Measurements from ENCODE around the gene UBTD2. TPM values are rescaled to one million over a fixed set of nuclear protein-coding genes. Genes with fewer than 3 reads are reported as not detected.
"Not testable (repeated sequence)": the region's sequence is repeated elsewhere in the genome, so short reads cannot be mapped to it uniquely, and the experiment has no call there.

Gene UBTD2
- total RNA-seq, 2 donors from 2014 or later, result 3.5 to 3.9 TPM

- ATAC-seq (no peak), DNase-seq (no peak)
- Mint-ChIP-seq H3K27ac (no peak overlapping the region), H3K4me3 (no peak overlapping the region), H3K4me1 (no peaks in the 10 kb centered on the region), H3K36me3 (ENCODE audit: low read depth) (no peaks in the 10 kb centered on the region), H3K27me3 (peaks cover 15% of the 10 kb centered on the region)
- H3K9me3 ChIP-seq (ENCODE audit: control insufficient read depth, low read length, poor library complexity, severe bottlenecking), result peaks cover 5% of the 10 kb centered on the region
Observed at GRCh38 chr5:172303572-172304335, 20.2 kb upstream of the UBTD2 start.

- ATAC-seq, result no peak
- peaks cover 5% of the 10 kb centered on the region for H3K9me3 ChIP-seq (ENCODE audit: control insufficient read depth, low read length, poor library complexity, severe bottlenecking)
- Mint-ChIP-seq H3K36me3 (ENCODE audit: low read depth) (no peaks in the 10 kb centered on the region), H3K27ac (no peak overlapping the region), H3K27me3 (peaks cover 15% of the 10 kb centered on the region), H3K4me1 (no peaks in the 10 kb centered on the region), H3K4me3 (no peak overlapping the region)
- no peak for DNase-seq
Observed at GRCh38 chr5:172303162-172303561, 19.6 kb upstream of the UBTD2 start.

- no peaks in the 10 kb centered on the region for H3K4me1 Mint-ChIP-seq
- DNase-seq (no peak), ATAC-seq (no peak)
- no peaks in the 10 kb centered on the region for H3K36me3 Mint-ChIP-seq (ENCODE audit: low read depth)
- no peak overlapping the region for H3K27ac Mint-ChIP-seq
- peaks cover 5% of the 10 kb centered on the region for H3K9me3 ChIP-seq (ENCODE audit: control insufficient read depth, low read length, poor library complexity, severe bottlenecking)
- H3K27me3 Mint-ChIP-seq, result peaks cover 15% of the 10 kb centered on the region
- no peak overlapping the region for H3K4me3 Mint-ChIP-seq
Observed at GRCh38 chr5:172302047-172302710, 18.6 kb upstream of the UBTD2 start.

- H3K27ac Mint-ChIP-seq, result no peak overlapping the region
Observed at GRCh38 chr5:172299916-172300439, 16.4 kb upstream of the UBTD2 start.

GRCh38 chr5:172294831-172295230, 11.3 kb upstream of the UBTD2 start:
- no peaks in the 10 kb centered on the region for H3K36me3 Mint-ChIP-seq (ENCODE audit: low read depth)

More at GRCh38 chr5:172299916-172300439, 16.4 kb upstream of the UBTD2 start:
- Mint-ChIP-seq H3K4me3 (no peak overlapping the region), H3K36me3 (ENCODE audit: low read depth) (no peaks in the 10 kb centered on the region), H3K4me1 (no peaks in the 10 kb centered on the region), H3K27me3 (peaks cover 21% of the 10 kb centered on the region)
- ATAC-seq (no peak), DNase-seq (no peak)
- peaks cover under 1% of the 10 kb centered on the region for H3K9me3 ChIP-seq (ENCODE audit: control insufficient read depth, low read length, poor library complexity, severe bottlenecking)

GRCh38 chr5:172293745-172294342, 10.3 kb upstream of the UBTD2 start:
- H3K4me3 Mint-ChIP-seq, result no peak overlapping the region
- H3K27ac Mint-ChIP-seq, result no peak overlapping the region
- H3K36me3 Mint-ChIP-seq (ENCODE audit: low read depth), result no peaks in the 10 kb centered on the region
- DNase-seq (no peak), ATAC-seq (no peak)
- H3K27me3 Mint-ChIP-seq, result peaks cover 6% of the 10 kb centered on the region
- peaks cover 4% of the 10 kb centered on the region for H3K4me1 Mint-ChIP-seq
- H3K9me3 ChIP-seq (ENCODE audit: control insufficient read depth, low read length, poor library complexity, severe bottlenecking), result no peaks in the 10 kb centered on the region

More at GRCh38 chr5:172294831-172295230, 11.3 kb upstream of the UBTD2 start:
- DNase-seq, result no peak
- no peaks in the 10 kb centered on the region for H3K9me3 ChIP-seq (ENCODE audit: control insufficient read depth, low read length, poor library complexity, severe bottlenecking)
- Mint-ChIP-seq H3K27me3 (peaks cover 6% of the 10 kb centered on the region), H3K4me3 (no peak overlapping the region), H3K4me1 (peaks cover 4% of the 10 kb centered on the region), H3K27ac (no peak overlapping the region)
- ATAC-seq, result no peak

GRCh38 chr5:172293054-172293744, 9.6 kb upstream of the UBTD2 start:
- Mint-ChIP-seq H3K4me3 (no peak overlapping the region), H3K27me3 (peaks cover 6% of the 10 kb centered on the region), H3K27ac (peak overlapping the region; percentile 39), H3K36me3 (ENCODE audit: low read depth) (no peaks in the 10 kb centered on the region), H3K4me1 (peaks cover 4% of the 10 kb centered on the region)
- peak in 2 of 3 donors; percentile 27 to 34 for DNase-seq
- peak; percentile 100 for ATAC-seq
- no peaks in the 10 kb centered on the region for H3K9me3 ChIP-seq (ENCODE audit: control insufficient read depth, low read length, poor library complexity, severe bottlenecking)

GRCh38 chr5:172291837-172292236, 8.3 kb upstream of the UBTD2 start:
- H3K4me1 Mint-ChIP-seq; DNase-seq; ATAC-seq; H3K27me3 Mint-ChIP-seq; H3K36me3 Mint-ChIP-seq (ENCODE audit: low read depth); H3K9me3 ChIP-seq (ENCODE audit: control insufficient read depth, low read length, poor library complexity, severe bottlenecking); H3K4me3 Mint-ChIP-seq; H3K27ac Mint-ChIP-seq: not testable (repeated sequence)

- Mint-ChIP-seq H3K4me1 (peaks cover 8% of the 10 kb centered on the region), H3K4me3 (no peak overlapping the region), H3K36me3 (ENCODE audit: low read depth) (no peaks in the 10 kb centered on the region), H3K27me3 (no peaks in the 10 kb centered on the region), H3K27ac (no peak overlapping the region)
- ATAC-seq, result no peak
- H3K9me3 ChIP-seq (ENCODE audit: control insufficient read depth, low read length, poor library complexity, severe bottlenecking), result no peaks in the 10 kb centered on the region
- DNase-seq, result no peak
Observed at GRCh38 chr5:172288465-172288864, 4.9 kb upstream of the UBTD2 start.

GRCh38 chr5:172287140-172287539, 3.6 kb upstream of the UBTD2 start:
- H3K36me3 Mint-ChIP-seq (ENCODE audit: low read depth); ATAC-seq: not testable (repeated sequence)

GRCh38 chr5:172285226-172286143, 1.9 kb upstream of the UBTD2 start:
- no peak overlapping the region for H3K27ac Mint-ChIP-seq
- ATAC-seq, result no peak

More at GRCh38 chr5:172287140-172287539, 3.6 kb upstream of the UBTD2 start:
- not testable (repeated sequence) for H3K4me3 Mint-ChIP-seq; H3K27me3 Mint-ChIP-seq; H3K27ac Mint-ChIP-seq; H3K9me3 ChIP-seq (ENCODE audit: control insufficient read depth, low read length, poor library complexity, severe bottlenecking); DNase-seq; H3K4me1 Mint-ChIP-seq

GRCh38 chr5:172284611-172284980, 1.0 kb upstream of the UBTD2 start:
- ATAC-seq, result no peak
- Mint-ChIP-seq H3K27me3 (no peaks in the 10 kb centered on the region), H3K4me3 (peak overlapping the region; percentile 93), H3K4me1 (peaks cover 15% of the 10 kb centered on the region), H3K36me3 (ENCODE audit: low read depth) (no peaks in the 10 kb centered on the region), H3K27ac (peak overlapping the region; percentile 72)
- no peak for DNase-seq
- H3K9me3 ChIP-seq (ENCODE audit: control insufficient read depth, low read length, poor library complexity, severe bottlenecking), result no peaks in the 10 kb centered on the region

More at GRCh38 chr5:172285226-172286143, 1.9 kb upstream of the UBTD2 start:
- no peak for DNase-seq
- H3K9me3 ChIP-seq (ENCODE audit: control insufficient read depth, low read length, poor library complexity, severe bottlenecking), result no peaks in the 10 kb centered on the region
- Mint-ChIP-seq H3K27me3 (no peaks in the 10 kb centered on the region), H3K4me1 (peaks cover 13% of the 10 kb centered on the region), H3K4me3 (peak overlapping the region; percentile 93), H3K36me3 (ENCODE audit: low read depth) (no peaks in the 10 kb centered on the region)

Data from T-helper 17 cell (primary cell).